Measurements from ENCODE around the gene LETMD1. TPM values are rescaled to one million over a fixed set of nuclear protein-coding genes. Genes with fewer than 3 reads are reported as not detected.

Gene LETMD1
- total and polyA plus RNA-seq, 2 donors (not counting 3 experiments of a cell fraction or from before 2014, with no cell fraction given) = 38.9 to 47.7 TPM

DNA sequence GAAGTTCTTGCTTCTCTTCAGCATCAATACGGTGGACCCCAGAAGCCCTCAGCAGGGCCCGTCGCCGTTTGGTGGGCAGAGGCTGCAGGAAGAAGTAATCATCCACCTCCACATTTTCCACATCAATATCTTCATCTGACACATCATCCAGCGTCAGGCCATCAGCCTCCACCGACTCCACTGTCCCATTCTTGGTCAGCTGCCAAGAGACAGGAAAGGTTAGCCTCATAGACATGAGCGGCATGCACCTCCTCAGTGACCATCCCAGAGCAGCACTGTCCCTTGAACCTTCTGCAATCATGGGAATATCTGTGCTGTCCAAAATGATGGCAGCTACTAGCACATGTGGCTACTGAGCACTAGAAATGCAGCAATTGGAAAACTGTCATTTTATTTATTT, 19.6 kb downstream of the LETMD1 start:
- POLR2A ChIA-PET = no interaction called here
- no peak overlapping the region for H3K9ac ChIP-seq (replicated peaks; ENCODE audit: extremely low read depth, insufficient read depth, low read length)
- H3K4me3 ChIP-seq (replicated peaks in 1 of 3; ENCODE audit: insufficient read depth in 1 of 3, low read depth in 1 of 3, low read length in 3 of 3) = no peak overlapping the region
- TF ChIP-seq JUN (IDR thresholded peaks at IDR 0.05; ENCODE audit: borderline replicate concordance, insufficient read depth, insufficient read length, low read depth) (no peak), POLR2A (IDR thresholded peaks at IDR 0.05; ENCODE audit: low read depth, low read length) (no peak), POLR2AphosphoS5 (IDR thresholded peaks at IDR 0.05; ENCODE audit: insufficient read depth, low read depth, low read length) (no peak), EZH2 (IDR thresholded peaks at IDR 0.05; ENCODE audit: borderline replicate concordance, low read depth, low read length, severe bottlenecking) (no peak), FOS (IDR thresholded peaks at IDR 0.05; ENCODE audit: borderline replicate concordance, insufficient read depth, low read length) (no peak), GATA2 (IDR thresholded peaks at IDR 0.05; ENCODE audit: insufficient read depth, insufficient read length, low read depth, low read length) (no peak), MYC (IDR thresholded peaks at IDR 0.05; ENCODE audit: low read depth, low read length) (no peak)
- TF ChIP-seq, protein P1, sequence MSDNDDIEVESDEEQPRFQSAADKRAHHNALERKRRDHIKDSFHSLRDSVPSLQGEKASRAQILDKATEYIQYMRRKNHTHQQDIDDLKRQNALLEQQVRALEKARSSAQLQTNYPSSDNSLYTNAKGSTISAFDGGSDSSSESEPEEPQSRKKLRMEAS (IDR thresholded peaks at IDR 0.05; ENCODE audit: insufficient read depth, insufficient read length) = no peak
- TF ChIP-seq, protein P2, sequence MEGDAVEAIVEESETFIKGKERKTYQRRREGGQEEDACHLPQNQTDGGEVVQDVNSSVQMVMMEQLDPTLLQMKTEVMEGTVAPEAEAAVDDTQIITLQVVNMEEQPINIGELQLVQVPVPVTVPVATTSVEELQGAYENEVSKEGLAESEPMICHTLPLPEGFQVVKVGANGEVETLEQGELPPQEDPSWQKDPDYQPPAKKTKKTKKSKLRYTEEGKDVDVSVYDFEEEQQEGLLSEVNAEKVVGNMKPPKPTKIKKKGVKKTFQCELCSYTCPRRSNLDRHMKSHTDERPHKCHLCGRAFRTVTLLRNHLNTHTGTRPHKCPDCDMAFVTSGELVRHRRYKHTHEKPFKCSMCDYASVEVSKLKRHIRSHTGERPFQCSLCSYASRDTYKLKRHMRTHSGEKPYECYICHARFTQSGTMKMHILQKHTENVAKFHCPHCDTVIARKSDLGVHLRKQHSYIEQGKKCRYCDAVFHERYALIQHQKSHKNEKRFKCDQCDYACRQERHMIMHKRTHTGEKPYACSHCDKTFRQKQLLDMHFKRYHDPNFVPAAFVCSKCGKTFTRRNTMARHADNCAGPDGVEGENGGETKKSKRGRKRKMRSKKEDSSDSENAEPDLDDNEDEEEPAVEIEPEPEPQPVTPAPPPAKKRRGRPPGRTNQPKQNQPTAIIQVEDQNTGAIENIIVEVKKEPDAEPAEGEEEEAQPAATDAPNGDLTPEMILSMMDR (IDR thresholded peaks at IDR 0.05; ENCODE audit: extremely low read depth in 1 of 2, insufficient read depth in 1 of 2, low read depth in 1 of 2, low read length in 2 of 2) = no peak
- H3K4me1 ChIP-seq (ENCODE audit: control insufficient read depth, extremely low read depth, insufficient read depth, low read length) = no peaks in the 10 kb centered on the region
- intact Hi-C loops (cut with micrococcal nuclease) = no loop called here
- H3K36me3 ChIP-seq (ENCODE audit: control insufficient read depth in 2 of 2, extremely low read depth in 1 of 2, insufficient read depth in 2 of 2, low read length in 2 of 2) = peaks cover 11 to 38% of the 10 kb centered on the region in 2 experiments
- no TSS peak for BruUV-seq (replicated peaks)
- dilution Hi-C loops (cut with MboI; ENCODE audit: extremely low pct_ligation_motif_present, low sequenced_read_pairs) = no loop called here
- no peak for DNase-seq (ENCODE audit: low read depth, low spot score)
- no peaks in the 10 kb centered on the region for H4K20me1 ChIP-seq (replicated peaks; ENCODE audit: control insufficient read depth, extremely low read depth, insufficient read depth, low read length)
- H3K4me2 ChIP-seq (ENCODE audit: insufficient read depth, low read length) = no peak overlapping the region
- CTCF ChIA-PET = no interaction called here
- no peaks in the 10 kb centered on the region for H3K27me3 ChIP-seq (ENCODE audit: control insufficient read depth in 2 of 2, insufficient read depth in 2 of 2, low read length in 2 of 2)
- no peak for FAIRE-seq
- H3K79me2 ChIP-seq (ENCODE audit: control insufficient read depth, insufficient read depth, low read length) = no peaks in the 10 kb centered on the region
- no peak overlapping the region for H2AFZ ChIP-seq (ENCODE audit: low read depth, low read length)
- no peaks in the 10 kb centered on the region for H3K9me1 ChIP-seq (replicated peaks; ENCODE audit: control insufficient read depth, extremely low read depth, insufficient read depth, low read length)
- no peaks in the 10 kb centered on the region for H3K9me3 ChIP-seq (replicated peaks; ENCODE audit: control insufficient read depth, insufficient read depth, low read length)
- no peak overlapping the region for H3K27ac ChIP-seq (ENCODE audit: insufficient read depth, low read depth, low read length)

Data from endothelial cell of umbilical vein (primary cell).